Prostate gland (tissue), 2 donors: Measurements from ENCODE around the gene PXDC1. TPM values are rescaled to one million over a fixed set of nuclear protein-coding genes. Genes with fewer than 3 reads are reported as not detected.

Experiments
- DNase-seq: peaks from one replicate; pipeline ENCODE4 v3.0.0-alpha.2; 2019; ENCODE audit warnings: low spot score
- H3K27ac ChIP-seq, 2 donors: fragments of 200-600 bp; sonication (generic); 2 replicates each; pipeline ENCODE4 v1.5.1; 2017 to 2019
- H3K27me3 ChIP-seq: fragments of 200-600 bp; sonication (generic); replicated peaks from 2 replicates; pipeline ENCODE4 v1.5.1; 2019; ENCODE audit not compliant: insufficient read depth
- H3K36me3 ChIP-seq, 2 donors: fragments of 200-600 bp; sonication (generic); 1 replicate in 1 of 2; 2 replicates in 1 of 2; pipeline versions ENCODE4 v1.5.1 to v1.8.1; 2017 to 2019
- H3K4me1 ChIP-seq: fragments of 200-600 bp; sonication (generic); replicated peaks from 2 replicates; pipeline ENCODE4 v1.5.1; 2019
- H3K4me3 ChIP-seq, 2 donors: fragments of 200-600 bp; sonication (generic); 2 replicates each; pipeline ENCODE4 v1.5.1; 2017 to 2019
- H3K9me3 ChIP-seq: fragments of 200-600 bp; sonication (generic); 2 replicates; pipeline ENCODE4 v1.5.1; 2017
- POLR2A ChIP-seq: fragments of 450-650 bp; IDR thresholded peaks from one replicate; pipeline ENCODE4 v1.6.1; 2016; ENCODE audit warnings: antibody characterized with exemption, mild to moderate bottlenecking
- POLR2AphosphoS5 ChIP-seq: sonication (generic); formaldehyde crosslinking; IDR thresholded peaks from one replicate; pipeline ENCODE4 v1.6.1; 2017; ENCODE audit warnings: antibody characterized with exemption
- WGBS: methylation state at CpG from one replicate; pipeline ENCODE4 v1.1.5; 2018; 5-methylcytosine and 5-hydroxymethylcytosine counted together
- intact Hi-C: fragments of 100-400 bp; cut with DNase I; formaldehyde crosslinking; loops from one replicate; pipeline ENCODE4 v1.14.2; 2022
- total RNA-seq, 2 donors: library from RNA; depleted of rRNA; stranded (reverse); fragments of >200 nt; gene quantifications; one replicate each; pipeline ENCODE4 v1.1.0, GENCODE V29; 2016
- TF ChIP-seq, protein P1 (sequence below), 4 experiments: fragments of 200-600 bp in 2 of 4; fragments of 450-650 bp in 2 of 4; sonication (generic) in 2 of 4; IDR thresholded peaks; 1 replicate in 3 of 4; 2 replicates in 1 of 4; pipeline ENCODE4 v1.5.1; 2016 to 2019; ENCODE audit warnings: antibody characterized with exemption in 4 of 4, mild to moderate bottlenecking in 2 of 4, moderate library complexity in 2 of 4

Gene PXDC1
- total RNA-seq, 2 donors from 2014 or later, result 40.5 to 59.5 TPM

DNA sequence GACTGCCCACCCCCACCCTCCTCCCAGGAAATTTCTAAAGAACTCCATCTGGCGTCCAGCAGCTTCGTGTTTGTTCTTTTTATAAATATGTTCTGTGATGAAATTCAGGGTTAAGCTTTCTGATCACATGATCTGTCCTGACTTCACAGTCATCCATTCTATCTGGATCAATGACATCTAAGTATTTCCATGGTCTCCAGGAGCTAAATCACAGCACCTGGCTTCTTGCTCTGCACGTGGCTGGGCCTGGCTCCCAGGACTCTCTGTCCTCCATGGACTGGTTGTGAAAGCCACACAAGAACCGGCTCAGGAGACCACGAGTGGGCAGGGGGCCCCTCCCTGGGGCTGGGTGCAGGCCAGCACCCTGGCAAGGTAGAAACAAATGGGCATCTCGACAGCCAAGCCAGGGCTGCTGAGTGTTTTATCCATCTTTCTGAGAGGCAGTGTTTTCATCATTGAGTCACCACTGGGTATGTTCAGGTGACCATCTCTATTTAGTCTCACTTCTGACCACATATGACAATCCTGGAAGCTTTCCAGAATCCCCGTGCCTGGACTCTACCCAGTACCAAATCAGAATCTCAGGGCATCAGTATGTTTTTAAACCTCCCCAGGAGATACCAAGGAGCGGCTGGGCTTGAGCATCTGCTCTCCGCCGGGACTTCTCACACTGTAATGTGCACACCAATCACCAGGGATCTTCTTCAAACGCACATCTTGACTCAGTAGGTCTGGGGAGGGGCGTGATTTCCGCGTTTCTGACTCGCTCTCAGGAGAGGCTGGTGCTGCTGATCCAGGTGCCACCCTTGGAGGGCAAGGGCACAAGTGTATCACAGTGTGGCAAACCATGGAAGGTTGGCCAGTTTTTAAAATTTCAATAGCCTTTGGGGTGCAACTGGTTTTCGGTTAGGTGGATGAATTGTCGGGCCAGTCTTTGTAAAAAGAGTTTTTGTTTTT, 31.6 kb upstream of the PXDC1 start:
- WGBS, result 77% methylated on average over 17 of the region's 17 CpGs
- no peaks in the 10 kb centered on the region for H3K4me1 ChIP-seq
- no peak for DNase-seq

DNA sequence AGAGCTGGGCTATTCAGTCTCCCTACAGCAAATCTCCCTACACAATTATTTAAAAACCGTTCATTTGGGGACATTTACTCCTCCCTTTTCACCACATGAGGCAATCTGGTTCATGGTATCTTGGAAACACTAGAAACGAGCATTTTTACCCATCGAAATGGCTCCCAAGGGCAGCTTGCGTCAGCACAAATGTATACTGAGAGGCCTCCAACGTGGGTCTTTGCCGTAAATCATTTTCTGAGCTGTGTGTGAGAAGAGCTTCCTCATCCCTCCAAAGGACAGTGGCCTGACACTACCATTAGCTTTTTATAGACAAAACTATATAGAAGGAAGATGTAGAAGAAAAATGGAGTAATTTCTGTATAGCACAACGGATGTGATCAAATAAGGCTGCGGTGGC, 30.0 kb upstream of the PXDC1 start:
- Histone ChIP-seq H3K27ac (no peak overlapping the region), H3K9me3 (no peaks in the 10 kb centered on the region), H3K4me3 (no peak overlapping the region), H3K27me3 (no peaks in the 10 kb centered on the region), H3K4me1 (no peaks in the 10 kb centered on the region), H3K36me3 (no peaks in the 10 kb centered on the region)
- no peak for DNase-seq
- intact Hi-C loops, result no loop called here
- WGBS, result 88% methylated on average over 8 of the region's 8 CpGs
- no peak for TF ChIP-seq POLR2A
- TF ChIP-seq POLR2AphosphoS5, result no peak
- TF ChIP-seq, protein P1, sequence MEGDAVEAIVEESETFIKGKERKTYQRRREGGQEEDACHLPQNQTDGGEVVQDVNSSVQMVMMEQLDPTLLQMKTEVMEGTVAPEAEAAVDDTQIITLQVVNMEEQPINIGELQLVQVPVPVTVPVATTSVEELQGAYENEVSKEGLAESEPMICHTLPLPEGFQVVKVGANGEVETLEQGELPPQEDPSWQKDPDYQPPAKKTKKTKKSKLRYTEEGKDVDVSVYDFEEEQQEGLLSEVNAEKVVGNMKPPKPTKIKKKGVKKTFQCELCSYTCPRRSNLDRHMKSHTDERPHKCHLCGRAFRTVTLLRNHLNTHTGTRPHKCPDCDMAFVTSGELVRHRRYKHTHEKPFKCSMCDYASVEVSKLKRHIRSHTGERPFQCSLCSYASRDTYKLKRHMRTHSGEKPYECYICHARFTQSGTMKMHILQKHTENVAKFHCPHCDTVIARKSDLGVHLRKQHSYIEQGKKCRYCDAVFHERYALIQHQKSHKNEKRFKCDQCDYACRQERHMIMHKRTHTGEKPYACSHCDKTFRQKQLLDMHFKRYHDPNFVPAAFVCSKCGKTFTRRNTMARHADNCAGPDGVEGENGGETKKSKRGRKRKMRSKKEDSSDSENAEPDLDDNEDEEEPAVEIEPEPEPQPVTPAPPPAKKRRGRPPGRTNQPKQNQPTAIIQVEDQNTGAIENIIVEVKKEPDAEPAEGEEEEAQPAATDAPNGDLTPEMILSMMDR (IDR thresholded peaks at IDR 0.05), result no peak

More for the DNA sequence above, 31.6 kb upstream of the PXDC1 start:
- Histone ChIP-seq H3K4me3 (no peak overlapping the region), H3K9me3 (no peaks in the 10 kb centered on the region), H3K36me3 (no peaks in the 10 kb centered on the region), H3K27ac (no peak overlapping the region), H3K27me3 (no peaks in the 10 kb centered on the region)
- TF ChIP-seq POLR2AphosphoS5 (no peak), POLR2A (no peak)
- TF ChIP-seq, protein P1 (IDR thresholded peaks at IDR 0.05), result no peak
- intact Hi-C loops, result no loop called here

DNA sequence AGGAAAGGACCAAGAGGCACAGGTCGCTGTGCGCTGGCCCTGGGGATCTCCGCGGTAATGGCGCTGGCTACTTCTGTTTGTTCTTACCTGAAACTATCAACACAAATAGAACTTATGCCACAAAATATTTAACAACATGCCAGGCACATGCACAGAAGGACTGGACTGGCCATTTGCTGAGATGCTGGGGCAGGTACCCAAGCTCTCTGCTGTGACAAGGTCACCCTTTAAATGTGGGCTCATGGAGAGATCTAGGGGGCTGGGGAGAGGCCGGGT, 28.0 kb upstream of the PXDC1 start:
- H3K27me3 ChIP-seq, result no peaks in the 10 kb centered on the region
- DNase-seq, result no peak
- WGBS, result 96% methylated on average over 6 of the region's 6 CpGs
- H3K36me3 ChIP-seq, result no peaks in the 10 kb centered on the region
- H3K4me1 ChIP-seq, result no peaks in the 10 kb centered on the region
- H3K9me3 ChIP-seq, result no peaks in the 10 kb centered on the region
- intact Hi-C loops, result no loop called here
- TF ChIP-seq POLR2AphosphoS5, result no peak
- TF ChIP-seq POLR2A, result no peak
- TF ChIP-seq, protein P1 (IDR thresholded peaks at IDR 0.05), result no peak
- no peak overlapping the region for H3K27ac ChIP-seq
- no peak overlapping the region for H3K4me3 ChIP-seq

DNA sequence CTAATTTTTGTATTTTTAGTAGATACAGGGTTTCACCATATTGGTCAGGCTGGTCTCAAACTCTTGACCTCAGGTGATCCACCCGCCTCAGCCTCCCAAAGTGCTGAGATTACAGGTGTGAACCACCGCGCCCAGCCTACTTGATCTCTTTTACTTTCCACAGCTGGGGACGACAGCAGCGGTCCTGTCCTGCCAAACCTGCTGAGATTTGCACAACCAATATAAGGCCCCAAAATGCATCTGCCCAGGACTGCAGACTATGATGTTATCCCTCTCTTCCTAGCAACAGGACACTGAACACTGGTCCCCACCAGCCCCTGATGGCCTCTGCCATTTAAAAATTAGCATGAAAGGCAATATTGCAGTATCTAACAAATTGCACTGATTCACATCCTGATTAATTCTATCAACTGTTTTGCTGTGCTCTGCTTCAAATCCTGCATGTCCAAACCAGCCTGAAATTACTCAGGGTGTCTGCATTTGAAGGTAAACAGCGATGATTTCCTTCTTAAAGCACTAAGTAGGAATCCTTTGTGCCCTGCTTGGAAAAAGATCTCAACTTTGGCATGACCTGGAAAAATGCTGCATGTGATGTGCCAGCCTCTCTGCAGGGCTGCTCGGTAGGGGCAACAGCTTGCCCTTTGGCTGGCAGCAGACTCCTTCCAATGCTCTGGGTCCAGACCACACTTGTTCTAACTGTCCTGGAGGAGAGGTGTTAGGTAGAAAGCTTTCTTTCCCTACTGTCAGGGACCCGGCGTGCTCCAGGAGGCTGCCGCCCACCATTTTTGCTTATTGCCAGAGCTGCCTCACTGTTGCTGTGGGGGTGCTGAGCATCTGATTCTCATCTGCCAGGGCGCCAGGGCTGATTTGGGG, 27.4 kb upstream of the PXDC1 start:
- Histone ChIP-seq H3K9me3 (no peaks in the 10 kb centered on the region), H3K4me3 (no peak overlapping the region), H3K27ac (no peak overlapping the region), H3K27me3 (no peaks in the 10 kb centered on the region), H3K4me1 (no peaks in the 10 kb centered on the region), H3K36me3 (no peaks in the 10 kb centered on the region)
- intact Hi-C loops, result no loop called here
- DNase-seq, result no peak
- TF ChIP-seq POLR2A, result no peak
- TF ChIP-seq, protein P1 (IDR thresholded peaks at IDR 0.05), result no peak
- TF ChIP-seq POLR2AphosphoS5, result no peak
- 61% methylated on average over 11 of the region's 11 CpGs for WGBS
